Calu3 (cell line): ENCODE results near the gene GPR17. TPM values are rescaled to one million over a fixed set of nuclear protein-coding genes. Genes with fewer than 3 reads are reported as not detected.

Experiments
- BruUV-seq: library from RNA; stranded (reverse); fragments of 400-500 nt; replicated peaks from 2 replicates; lab custom pipeline; 2021; lab: Mats Ljungman, UMichigan
- CTCF ChIA-PET: fragments of 300-600 bp; sonication (Branson Sonifier 250); formaldehyde crosslinking; loops from one replicate; lab custom pipeline; 2022; ENCODE audit warnings: antibody characterized with exemption; lab: Charles Lee
- DNase-seq: peaks from one replicate; pipeline ENCODE4 v3.0.0; 2022
- H3K27ac Mint-ChIP-seq: one replicate; pipeline ENCODE4 v1.8.0; 2022; ENCODE audit warnings: mixed read lengths; ENCODE audit not compliant: unreplicated experiment
- H3K27me3 Mint-ChIP-seq: one replicate; pipeline ENCODE4 v1.8.0; 2022; ENCODE audit warnings: mixed read lengths; ENCODE audit not compliant: unreplicated experiment
- H3K36me3 Mint-ChIP-seq: one replicate; pipeline ENCODE4 v1.8.0; 2022; ENCODE audit warnings: mild to moderate bottlenecking, moderate library complexity, mixed read lengths; ENCODE audit not compliant: insufficient read depth, unreplicated experiment
- H3K4me1 Mint-ChIP-seq: one replicate; pipeline ENCODE4 v1.8.0; 2022; ENCODE audit warnings: mild to moderate bottlenecking, low read depth, mixed read lengths; ENCODE audit not compliant: unreplicated experiment
- H3K4me3 Mint-ChIP-seq: one replicate; pipeline ENCODE4 v1.8.0; 2022; ENCODE audit warnings: mild to moderate bottlenecking, low read depth, moderate library complexity, mixed read lengths; ENCODE audit not compliant: unreplicated experiment
- H3K9me3 Mint-ChIP-seq: one replicate; pipeline ENCODE4 v1.8.0; 2022; ENCODE audit warnings: low read depth, mixed read lengths; ENCODE audit not compliant: unreplicated experiment
- intact Hi-C: fragments of 100-400 bp; cut with micrococcal nuclease; formaldehyde crosslinking; loops from one replicate; pipeline ENCODE4 v1.10.0; 2022; ENCODE audit not compliant: unreplicated experiment
- total RNA-seq: library from RNA; stranded (reverse); gene quantifications from 2 replicates; pipeline ENCODE4 v1.2.3, GENCODE V29; 2022
- TF ChIP-seq, protein P1 (sequence below): fragments of 200-600 bp; IDR thresholded peaks from one replicate; pipeline ENCODE4 v1.8.0; 2022; ENCODE audit warnings: antibody characterized with exemption; ENCODE audit not compliant: unreplicated experiment

The GPR17 gene
- total RNA-seq, 1 experiment from 2014 or later = not detected

DNA sequence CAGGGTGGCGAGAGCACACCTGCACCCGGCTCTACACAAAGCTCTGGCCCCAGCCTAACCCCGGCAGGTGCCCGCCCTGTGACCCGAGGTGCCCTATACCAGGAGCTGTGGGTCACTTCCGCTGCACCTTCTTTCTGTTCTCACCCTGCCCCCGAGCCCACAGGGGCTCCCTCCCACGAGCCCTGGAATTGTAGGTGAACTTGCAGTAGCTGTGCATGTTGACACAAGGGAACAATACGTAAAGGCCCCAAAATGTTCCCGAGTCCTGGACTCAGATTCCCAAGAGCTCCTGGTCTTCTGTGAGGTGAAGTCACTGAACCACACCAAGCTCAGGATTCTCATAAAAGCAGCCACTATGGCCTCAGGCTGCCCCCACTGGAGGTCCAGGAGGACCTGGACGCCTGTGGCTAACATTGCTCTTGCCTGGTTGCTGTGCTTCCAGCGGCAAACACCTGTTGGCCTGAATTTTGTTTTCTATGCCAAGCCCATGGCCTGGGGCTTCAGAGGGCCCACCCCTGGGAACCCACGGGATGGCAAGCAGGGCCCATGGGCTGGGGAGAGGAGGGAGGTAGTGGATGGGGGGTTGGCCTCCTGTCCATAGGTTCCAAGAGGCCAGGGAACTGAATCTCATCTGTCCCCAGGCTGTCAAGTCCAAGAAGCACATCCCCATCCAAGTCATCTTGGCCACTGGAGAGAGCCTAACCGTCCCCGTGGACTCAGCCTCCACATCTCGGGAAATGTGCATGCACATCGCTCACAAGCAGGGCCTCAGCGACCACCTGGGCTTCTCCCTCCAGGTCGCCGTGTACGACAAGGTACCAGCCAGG lies 23.2 kb upstream of the GPR17 start:
- BruUV-seq = no TSS peak
- peaks cover 36% of the 10 kb centered on the region for H3K27me3 Mint-ChIP-seq
- H3K4me3 Mint-ChIP-seq = no peak overlapping the region
- no peaks in the 10 kb centered on the region for H3K36me3 Mint-ChIP-seq
- intact Hi-C loops = no loop called here
- no peaks in the 10 kb centered on the region for H3K9me3 Mint-ChIP-seq
- H3K27ac Mint-ChIP-seq = no peak overlapping the region
- DNase-seq = no peak
- CTCF ChIA-PET = no interaction called here
- TF ChIP-seq, protein P1, sequence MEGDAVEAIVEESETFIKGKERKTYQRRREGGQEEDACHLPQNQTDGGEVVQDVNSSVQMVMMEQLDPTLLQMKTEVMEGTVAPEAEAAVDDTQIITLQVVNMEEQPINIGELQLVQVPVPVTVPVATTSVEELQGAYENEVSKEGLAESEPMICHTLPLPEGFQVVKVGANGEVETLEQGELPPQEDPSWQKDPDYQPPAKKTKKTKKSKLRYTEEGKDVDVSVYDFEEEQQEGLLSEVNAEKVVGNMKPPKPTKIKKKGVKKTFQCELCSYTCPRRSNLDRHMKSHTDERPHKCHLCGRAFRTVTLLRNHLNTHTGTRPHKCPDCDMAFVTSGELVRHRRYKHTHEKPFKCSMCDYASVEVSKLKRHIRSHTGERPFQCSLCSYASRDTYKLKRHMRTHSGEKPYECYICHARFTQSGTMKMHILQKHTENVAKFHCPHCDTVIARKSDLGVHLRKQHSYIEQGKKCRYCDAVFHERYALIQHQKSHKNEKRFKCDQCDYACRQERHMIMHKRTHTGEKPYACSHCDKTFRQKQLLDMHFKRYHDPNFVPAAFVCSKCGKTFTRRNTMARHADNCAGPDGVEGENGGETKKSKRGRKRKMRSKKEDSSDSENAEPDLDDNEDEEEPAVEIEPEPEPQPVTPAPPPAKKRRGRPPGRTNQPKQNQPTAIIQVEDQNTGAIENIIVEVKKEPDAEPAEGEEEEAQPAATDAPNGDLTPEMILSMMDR = no peak
- no peaks in the 10 kb centered on the region for H3K4me1 Mint-ChIP-seq

DNA sequence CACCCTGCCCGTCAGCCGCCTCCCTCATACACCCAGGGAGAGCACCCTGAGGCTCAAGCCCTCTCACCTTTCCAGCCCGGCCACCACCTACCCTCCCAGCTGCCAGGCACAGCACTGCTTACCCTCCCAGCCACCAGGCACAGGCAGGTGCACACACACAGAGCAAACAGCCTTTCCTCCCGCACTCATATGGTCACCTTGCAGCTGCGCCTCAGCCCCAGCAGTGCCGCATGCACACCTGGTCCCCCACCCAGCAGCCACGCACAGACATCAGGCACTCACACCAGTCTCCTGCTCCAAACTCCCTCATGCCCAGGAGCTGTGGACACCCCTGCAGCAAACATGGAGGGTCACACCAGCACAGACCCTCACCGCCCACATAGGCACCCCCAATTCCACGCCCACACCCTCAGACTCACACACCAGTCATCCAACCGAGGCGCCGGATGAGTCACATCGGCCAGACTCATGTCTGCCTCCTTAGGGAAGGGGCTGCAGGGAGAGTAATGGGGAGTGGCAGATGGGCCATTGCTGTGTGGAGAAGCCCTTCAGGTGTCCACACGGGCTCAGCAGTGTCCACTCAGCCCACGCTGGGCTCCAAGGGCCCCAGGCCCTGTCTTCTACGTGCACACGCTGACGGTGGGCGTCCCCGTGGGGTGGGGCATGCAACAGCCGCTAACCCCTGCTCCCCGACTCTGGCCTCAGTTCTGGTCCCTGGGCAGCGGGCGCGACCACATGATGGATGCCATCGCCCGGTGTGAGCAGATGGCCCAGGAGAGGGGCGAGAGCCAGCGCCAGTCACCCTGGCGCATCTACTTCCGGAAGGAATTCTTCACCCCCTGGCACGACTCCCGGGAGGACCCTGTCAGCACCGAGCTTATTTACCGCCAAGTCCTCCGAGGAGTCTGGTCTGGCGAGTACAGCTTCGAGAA lies 22.3 kb upstream of the GPR17 start:
- no peaks in the 10 kb centered on the region for H3K36me3 Mint-ChIP-seq
- no peak for DNase-seq
- intact Hi-C loops = no loop called here
- H3K27ac Mint-ChIP-seq = no peak overlapping the region
- H3K4me1 Mint-ChIP-seq = no peaks in the 10 kb centered on the region
- H3K27me3 Mint-ChIP-seq = peaks cover 27% of the 10 kb centered on the region
- BruUV-seq = no TSS peak
- CTCF ChIA-PET = interaction anchor here (0.7 kb wide), 1 partner anchor 87 kb away, joined by 6 read pairs; no protein-coding TSS in a partner anchor
- TF ChIP-seq, protein P1 = no peak
- H3K4me3 Mint-ChIP-seq = no peak overlapping the region
- H3K9me3 Mint-ChIP-seq = no peaks in the 10 kb centered on the region

DNA sequence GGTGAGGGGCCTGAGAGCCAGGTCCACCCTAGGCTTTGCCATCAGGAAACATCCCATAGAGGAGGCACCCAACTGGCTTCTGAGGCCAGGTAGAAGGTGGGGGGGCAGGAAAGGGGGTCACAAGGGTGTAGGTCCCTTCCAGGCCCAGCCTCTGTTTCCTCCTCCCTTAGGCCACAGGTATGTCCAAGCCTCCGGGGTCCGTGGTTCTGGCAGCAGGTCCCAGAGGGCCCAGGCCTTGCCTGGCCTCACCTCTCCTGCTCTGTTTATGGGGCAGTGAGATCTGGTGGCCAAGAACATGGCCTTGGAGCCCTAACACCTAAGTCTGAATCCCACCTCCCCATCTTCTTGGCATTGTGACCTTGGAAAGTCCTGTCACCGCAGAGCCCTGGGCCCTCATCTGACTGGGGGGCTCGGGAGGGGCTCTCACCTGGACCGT lies 21.6 kb upstream of the GPR17 start:
- BruUV-seq = no TSS peak
- TF ChIP-seq, protein P1 = no peak
- Mint-ChIP-seq H3K27ac (no peak overlapping the region), H3K36me3 (no peaks in the 10 kb centered on the region), H3K4me3 (no peak overlapping the region), H3K9me3 (no peaks in the 10 kb centered on the region), H3K4me1 (no peaks in the 10 kb centered on the region), H3K27me3 (peaks cover 27% of the 10 kb centered on the region)
- DNase-seq = no peak
- CTCF ChIA-PET = interaction anchor here (0.7 to 1.0 kb wide), 2 partner anchors 10 to 87 kb away, joined by 3 to 6 read pairs; no protein-coding TSS in a partner anchor
- intact Hi-C loops = no loop called here

DNA sequence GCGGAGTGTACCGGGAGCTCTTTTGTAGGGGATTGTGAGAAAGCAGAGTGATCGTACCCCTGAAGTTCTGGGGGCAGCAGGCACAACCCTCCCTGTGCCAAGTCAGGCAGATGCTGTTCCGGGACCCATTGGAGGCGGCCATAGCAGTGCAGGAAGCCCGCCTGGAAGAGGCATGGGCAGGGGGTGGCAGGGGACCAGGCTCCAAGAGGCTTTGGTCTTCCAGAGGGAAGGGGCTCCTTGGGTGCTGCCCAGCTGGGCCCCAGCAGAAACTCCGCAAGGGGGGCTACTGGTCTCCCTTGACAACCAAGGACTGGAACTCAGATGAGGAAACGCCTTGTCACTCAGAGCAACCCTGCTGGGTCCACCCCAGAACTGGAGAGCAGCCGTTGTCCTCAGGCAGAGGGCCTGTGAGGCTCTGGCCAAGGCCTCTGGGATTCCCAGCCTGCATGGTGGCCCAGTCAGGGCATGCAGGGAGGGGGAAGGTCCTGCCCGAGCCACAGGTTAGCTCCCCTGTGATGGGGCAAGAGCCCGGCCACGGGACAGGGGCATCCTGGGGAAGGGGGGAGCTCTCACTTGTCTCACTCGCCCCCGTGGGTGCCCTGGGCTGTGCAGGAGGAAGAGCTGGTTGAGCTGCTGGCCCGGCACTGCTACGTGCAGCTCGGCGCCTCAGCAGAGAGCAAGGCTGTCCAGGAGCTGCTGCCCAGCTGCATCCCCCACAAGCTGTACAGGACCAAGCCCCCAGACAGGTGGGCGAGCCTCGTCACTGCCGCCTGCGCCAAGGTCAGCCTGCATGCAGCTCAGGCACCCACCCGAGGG lies 21.0 kb upstream of the GPR17 start:
- H3K27ac Mint-ChIP-seq = no peak overlapping the region
- TF ChIP-seq, protein P1 = no peak
- H3K9me3 Mint-ChIP-seq = no peaks in the 10 kb centered on the region
- no peaks in the 10 kb centered on the region for H3K4me1 Mint-ChIP-seq
- CTCF ChIA-PET = interaction anchor here (1.0 kb wide), 1 partner anchor 11 kb away, joined by 3 read pairs; no protein-coding TSS in a partner anchor
- intact Hi-C loops = no loop called here
- no peak overlapping the region for H3K4me3 Mint-ChIP-seq
- BruUV-seq = no TSS peak
- H3K27me3 Mint-ChIP-seq = peaks cover 27% of the 10 kb centered on the region
- no peak for DNase-seq
- H3K36me3 Mint-ChIP-seq = no peaks in the 10 kb centered on the region
